ENCODE results near the gene NUP133.

Gene NUP133

DNA sequence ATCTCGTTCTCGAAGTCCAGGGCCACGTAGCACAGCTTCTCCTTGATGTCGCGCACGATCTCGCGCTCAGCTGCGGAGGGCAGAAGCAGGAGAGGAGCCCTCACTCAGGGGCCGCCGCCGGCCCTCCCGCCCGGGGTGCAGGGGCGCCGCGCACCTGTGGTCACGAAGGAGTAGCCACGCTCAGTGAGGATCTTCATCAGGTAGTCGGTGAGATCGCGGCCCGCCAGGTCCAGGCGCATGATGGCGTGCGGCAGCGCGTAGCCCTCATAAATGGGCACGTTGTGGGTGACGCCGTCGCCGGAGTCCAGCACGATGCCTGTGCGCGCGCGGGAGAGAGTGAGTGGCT is 76.1 kb downstream of the NUP133 start:
- ChIA-PET CTCF (no interaction called here), POLR2A (ENCODE audit: low non-redundant PET) (no interaction called here)
- DNase-seq (ENCODE audit: low spot score) = no peak
- TF ChIP-seq, protein P1, sequence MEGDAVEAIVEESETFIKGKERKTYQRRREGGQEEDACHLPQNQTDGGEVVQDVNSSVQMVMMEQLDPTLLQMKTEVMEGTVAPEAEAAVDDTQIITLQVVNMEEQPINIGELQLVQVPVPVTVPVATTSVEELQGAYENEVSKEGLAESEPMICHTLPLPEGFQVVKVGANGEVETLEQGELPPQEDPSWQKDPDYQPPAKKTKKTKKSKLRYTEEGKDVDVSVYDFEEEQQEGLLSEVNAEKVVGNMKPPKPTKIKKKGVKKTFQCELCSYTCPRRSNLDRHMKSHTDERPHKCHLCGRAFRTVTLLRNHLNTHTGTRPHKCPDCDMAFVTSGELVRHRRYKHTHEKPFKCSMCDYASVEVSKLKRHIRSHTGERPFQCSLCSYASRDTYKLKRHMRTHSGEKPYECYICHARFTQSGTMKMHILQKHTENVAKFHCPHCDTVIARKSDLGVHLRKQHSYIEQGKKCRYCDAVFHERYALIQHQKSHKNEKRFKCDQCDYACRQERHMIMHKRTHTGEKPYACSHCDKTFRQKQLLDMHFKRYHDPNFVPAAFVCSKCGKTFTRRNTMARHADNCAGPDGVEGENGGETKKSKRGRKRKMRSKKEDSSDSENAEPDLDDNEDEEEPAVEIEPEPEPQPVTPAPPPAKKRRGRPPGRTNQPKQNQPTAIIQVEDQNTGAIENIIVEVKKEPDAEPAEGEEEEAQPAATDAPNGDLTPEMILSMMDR (conservative IDR thresholded peaks at IDR 0.05; ENCODE audit: low read depth) = no peak
- H3K27ac ChIP-seq = no peak overlapping the region

DNA sequence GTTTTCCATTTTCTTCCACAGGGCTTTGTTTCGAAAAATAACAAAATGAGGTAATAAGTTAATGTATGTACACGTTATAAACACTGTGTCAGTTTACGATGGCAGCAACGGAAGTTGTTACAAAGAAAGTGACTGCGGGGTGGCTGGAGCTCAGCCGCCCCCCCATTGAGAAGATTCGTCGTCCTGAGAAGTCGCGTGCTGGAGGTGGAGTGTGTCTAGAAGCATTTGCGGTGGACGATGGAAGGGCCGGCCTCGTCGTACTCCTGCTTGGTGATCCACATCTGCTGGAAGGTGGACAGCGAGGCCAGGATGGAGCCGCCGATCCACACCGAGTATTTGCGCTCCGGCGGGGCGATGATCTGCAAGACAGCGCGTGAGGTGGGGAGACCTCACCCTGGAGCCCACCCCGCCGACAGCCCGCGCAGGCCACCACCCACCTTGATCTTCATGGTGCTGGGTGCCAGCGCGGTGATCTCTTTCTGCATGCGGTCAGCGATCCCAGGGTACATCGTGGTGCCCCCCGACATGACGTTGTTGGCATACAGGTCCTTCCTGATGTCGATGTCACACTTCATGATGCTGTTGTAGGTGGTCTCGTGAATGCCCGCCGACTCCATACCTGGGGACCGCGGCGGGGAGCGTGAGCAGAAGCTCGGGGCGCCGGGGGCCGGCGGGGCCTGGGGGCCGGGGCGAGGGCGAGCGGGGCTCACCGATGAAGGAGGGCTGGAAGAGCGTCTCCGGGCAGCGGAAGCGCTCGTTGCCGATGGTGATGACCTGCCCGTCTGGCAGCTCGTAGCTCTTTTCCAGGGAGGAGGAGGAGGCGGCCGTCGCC is 76.6 kb downstream of the NUP133 start:
- DNase-seq (ENCODE audit: low spot score) = no peak
- TF ChIP-seq, protein P1 (conservative IDR thresholded peaks at IDR 0.05; ENCODE audit: low read depth) = no peak
- ChIA-PET CTCF (no interaction called here), POLR2A (ENCODE audit: low non-redundant PET) (no interaction called here)
- H3K27ac ChIP-seq = no peak overlapping the region

DNA sequence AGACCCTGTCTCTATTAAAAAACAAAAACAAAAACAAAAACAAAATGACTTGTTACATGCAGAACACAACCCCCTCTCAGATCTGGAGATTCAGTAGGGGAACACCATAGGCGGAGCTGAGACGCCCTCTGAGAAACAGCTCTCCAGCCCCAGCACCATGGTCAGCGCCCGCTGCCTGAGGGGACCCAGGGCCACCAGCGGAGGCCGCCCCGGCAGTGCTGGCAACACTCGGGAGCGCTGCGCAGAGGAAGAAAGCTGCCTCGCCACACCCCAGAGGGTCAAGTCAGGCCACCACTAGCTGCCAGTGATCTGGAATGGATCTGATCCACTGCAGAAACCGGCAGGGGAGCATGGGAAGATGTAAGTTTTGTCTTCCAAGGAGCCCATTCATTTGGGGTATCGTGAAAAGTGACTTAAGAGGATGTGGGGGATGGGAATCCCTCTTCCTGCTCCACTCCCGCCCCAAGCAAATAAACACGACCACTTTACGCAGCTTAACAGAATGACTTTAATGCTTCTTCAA is 77.3 kb downstream of the NUP133 start:
- no peak overlapping the region for H3K27ac ChIP-seq
- TF ChIP-seq, protein P1 (conservative IDR thresholded peaks at IDR 0.05; ENCODE audit: low read depth) = no peak
- POLR2A ChIA-PET (ENCODE audit: low non-redundant PET) = no interaction called here
- CTCF ChIA-PET = interaction anchor here (0.6 kb wide), 2 partner anchors 22 to 722 kb away, joined by 3 read pairs; no protein-coding TSS in a partner anchor
- DNase-seq (ENCODE audit: low spot score) = no peak

DNA sequence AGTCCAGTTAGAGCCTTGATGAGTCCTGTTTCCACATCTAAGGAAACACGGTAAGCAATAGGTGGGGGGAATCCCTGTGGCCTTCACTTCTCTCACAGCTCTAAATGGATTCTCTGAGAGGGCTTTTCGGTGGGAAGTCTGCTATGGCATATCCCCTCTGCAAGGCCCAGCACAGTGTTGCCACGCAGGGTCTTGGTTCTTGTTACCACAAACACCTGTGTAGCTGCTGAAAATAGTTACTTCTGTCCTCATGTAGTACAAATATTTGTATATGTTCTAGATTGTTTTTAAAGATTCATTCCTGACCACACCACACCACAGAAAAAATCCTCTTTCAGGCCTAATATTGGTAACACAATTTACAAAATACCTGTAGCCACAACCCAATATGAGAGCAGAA is 79.9 kb downstream of the NUP133 start:
- CTCF ChIA-PET = no interaction called here
- POLR2A ChIA-PET (ENCODE audit: low non-redundant PET) = no interaction called here
- TF ChIP-seq, protein P1 (conservative IDR thresholded peaks at IDR 0.05; ENCODE audit: low read depth) = no peak
- no peak overlapping the region for H3K27ac ChIP-seq
- DNase-seq (ENCODE audit: low spot score) = no peak

DNA sequence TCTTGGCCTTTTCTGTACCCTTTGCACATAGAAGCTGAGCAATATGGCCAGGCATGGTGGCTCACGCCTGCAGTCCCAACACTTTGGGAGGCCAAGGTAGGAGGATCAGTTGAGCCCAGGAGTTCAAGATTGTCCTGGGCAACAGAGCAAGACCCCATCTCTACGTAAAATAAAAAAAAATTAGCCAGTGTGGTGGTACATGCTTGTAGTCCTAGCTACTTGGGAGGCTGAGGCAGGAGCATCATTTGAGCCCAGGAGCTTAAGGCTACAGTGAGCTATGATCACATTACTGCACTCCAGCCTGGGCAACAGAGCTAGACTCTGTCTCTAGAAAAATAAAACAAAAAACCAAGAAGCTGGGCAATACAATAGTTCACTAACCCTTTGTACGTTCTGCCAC is 80.6 kb downstream of the NUP133 start:
- DNase-seq (ENCODE audit: low spot score) = no peak
- no peak overlapping the region for H3K27ac ChIP-seq
- TF ChIP-seq, protein P1 (conservative IDR thresholded peaks at IDR 0.05; ENCODE audit: low read depth) = no peak
- POLR2A ChIA-PET (ENCODE audit: low non-redundant PET) = no interaction called here
- CTCF ChIA-PET = interaction anchor here (0.6 kb wide), 1 partner anchor 163 kb away, joined by 4 read pairs; no protein-coding TSS in a partner anchor

DNA sequence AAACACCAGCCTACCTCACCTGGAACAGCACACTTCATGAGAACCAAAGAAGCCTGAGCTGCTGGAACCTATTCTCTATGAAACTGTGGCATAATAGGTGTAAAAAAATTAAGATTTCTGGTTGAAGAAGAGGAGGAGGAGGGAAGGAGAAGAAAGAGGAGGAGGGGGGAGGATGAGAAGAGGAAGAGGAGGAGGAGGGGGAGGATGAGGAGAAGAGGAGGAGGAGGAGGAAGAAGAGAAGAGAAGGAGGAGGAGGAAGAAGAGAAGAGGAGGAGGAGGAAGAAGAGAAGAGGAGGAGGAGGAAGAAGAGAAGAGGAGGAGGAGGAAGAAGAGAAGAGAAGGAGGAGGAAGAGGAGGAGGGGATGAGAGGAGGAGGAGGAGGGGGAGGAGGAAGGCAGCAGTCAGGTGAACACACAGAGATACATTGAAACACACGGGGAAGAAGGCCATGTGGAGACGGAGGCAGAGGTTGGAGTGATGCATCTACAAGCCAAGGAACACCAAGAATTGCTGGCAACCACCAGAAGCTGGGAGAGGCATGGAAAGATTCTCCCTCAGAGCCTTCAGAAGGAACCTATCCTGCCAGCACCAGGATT is 82.5 kb downstream of the NUP133 start:
- ChIA-PET CTCF (no interaction called here), POLR2A (ENCODE audit: low non-redundant PET) (no interaction called here)
- no peak overlapping the region for H3K27ac ChIP-seq
- TF ChIP-seq, protein P1 (conservative IDR thresholded peaks at IDR 0.05; ENCODE audit: low read depth) = no peak
- no peak for DNase-seq (ENCODE audit: low spot score)
